PC-3 (cell line): ENCODE results near the gene PIAS2. TPM values are rescaled to one million over a fixed set of nuclear protein-coding genes. Genes with fewer than 3 reads are reported as not detected.

ENCODE experiments used
- ATAC-seq: fragments of 200-7000 bp; cut with Tn5 transposase; 2 replicates; pipeline ENCODE4 v1.9.1; 2020; ENCODE audit warnings: mild to moderate bottlenecking, moderate library complexity
- BruUV-seq: library from RNA; stranded (reverse); fragments of 400-500 nt; replicated peaks from 2 replicates; lab custom pipeline; 2021; lab: Mats Ljungman, UMichigan
- CTCF ChIA-PET: fragments of 300-600 bp; sonication (Branson Sonifier 250); formaldehyde crosslinking; loops from one replicate; lab custom pipeline; 2022; ENCODE audit warnings: antibody characterized with exemption; lab: Charles Lee
- POLR2A ChIA-PET: fragments of 300-600 bp; sonication (Branson Sonifier 250); formaldehyde crosslinking; loops from one replicate; lab custom pipeline; 2022; ENCODE audit warnings: antibody characterized with exemption; ENCODE audit not compliant: unreplicated experiment; lab: Charles Lee
- DNase-seq: peaks from one replicate; pipeline ENCODE4 v3.0.0-alpha.2; 2015
- H2AFZ ChIP-seq: fragments of 300-600 bp; sonication (generic); 2 replicates; pipeline ENCODE4 v1.6.0; 2016; ENCODE audit warnings: antibody characterized with exemption, low read length
- H3F3A ChIP-seq: fragments of 300-600 bp; sonication (generic); one replicate; pipeline ENCODE4 v1.6.0; 2017; ENCODE audit warnings: antibody characterized with exemption, low read length, control low read depth, mild to moderate bottlenecking; ENCODE audit not compliant: unreplicated experiment
- H3K27ac ChIP-seq: fragments of 300-600 bp; sonication (generic); 2 replicates; pipeline ENCODE4 v1.5.1; 2016; ENCODE audit warnings: mild to moderate bottlenecking, low read length
- H3K27me3 ChIP-seq: fragments of 300-600 bp; sonication (generic); 2 replicates; pipeline ENCODE4 v1.6.1; 2016; ENCODE audit warnings: low read length, mixed read lengths
- H3K36me3 ChIP-seq: fragments of 300-600 bp; sonication (generic); 2 replicates; pipeline ENCODE4 v1.6.1; 2016; ENCODE audit warnings: low read depth, mixed run types, low read length, mixed read lengths
- H3K4me1 ChIP-seq: fragments of 300-600 bp; sonication (generic); 2 replicates; pipeline ENCODE4 v1.5.1; 2016; ENCODE audit warnings: low read length; ENCODE audit not compliant: insufficient read depth
- H3K4me2 ChIP-seq: fragments of 300-600 bp; sonication (generic); 2 replicates; pipeline ENCODE4 v1.6.0; 2016; ENCODE audit warnings: low read length
- H3K4me3 ChIP-seq: fragments of 300-600 bp; sonication (generic); 2 replicates; pipeline ENCODE4 v1.5.1; 2016; ENCODE audit warnings: mild to moderate bottlenecking, low read length, mixed read lengths
- H3K79me2 ChIP-seq: fragments of 300-600 bp; sonication (generic); 2 replicates; pipeline ENCODE4 v1.6.1; 2017; ENCODE audit warnings: low read length, mixed read lengths
- H3K9ac ChIP-seq: fragments of 300-600 bp; sonication (generic); 2 replicates; pipeline ENCODE4 v1.6.0; 2016; ENCODE audit warnings: mild to moderate bottlenecking, low read length
- H3K9me2 ChIP-seq: fragments of 300-600 bp; sonication (generic); replicated peaks from 2 replicates; pipeline ENCODE4 v1.6.1; 2016; ENCODE audit warnings: mixed run types, low read length, mixed read lengths
- H3K9me3 ChIP-seq: fragments of 300-600 bp; sonication (generic); 2 replicates; pipeline ENCODE4 v1.6.1; 2016; ENCODE audit warnings: low read length, mixed read lengths
- H4K20me1 ChIP-seq: fragments of 300-600 bp; sonication (generic); 2 replicates; pipeline ENCODE4 v1.6.1; 2016; ENCODE audit warnings: low read length, mixed read lengths
- CTCF ChIP-seq: fragments of 300-600 bp; sonication (generic); conservative IDR thresholded peaks from 2 replicates; pipeline ENCODE4 v1.5.1; 2017; ENCODE audit warnings: antibody characterized with exemption, low read depth, mild to moderate bottlenecking, low read length
- EZH2 ChIP-seq: fragments of 300-600 bp; sonication (generic); IDR thresholded peaks from one replicate; pipeline ENCODE4 v1.6.1; 2017; ENCODE audit warnings: antibody characterized with exemption, mild to moderate bottlenecking, low read length; ENCODE audit not compliant: unreplicated experiment
- EZH2phosphoT487 ChIP-seq: fragments of 300-600 bp; sonication (generic); IDR thresholded peaks from 2 replicates; pipeline ENCODE4 v1.6.1; 2018; ENCODE audit warnings: mild to moderate bottlenecking, antibody characterized with exemption, low read length, borderline replicate concordance
- intact Hi-C: fragments of 100-400 bp; cut with micrococcal nuclease; formaldehyde crosslinking; loops from 2 replicates; pipeline ENCODE4 v1.9.0; 2023
- total RNA-seq: library from RNA; depleted of rRNA; stranded (reverse); fragments of >200 nt; gene quantifications from 2 replicates; pipeline ENCODE4 v1.2.3, GENCODE V29; 2014

Gene PIAS2
- total RNA-seq, 1 experiment from 2014 or later: 13.5 TPM

- Histone ChIP-seq H4K20me1 (no peaks in the 10 kb centered on the region), H2AFZ (no peak overlapping the region), H3F3A (no peaks in the 10 kb centered on the region), H3K36me3 (no peaks in the 10 kb centered on the region), H3K9me3 (no peaks in the 10 kb centered on the region), H3K4me1 (no peaks in the 10 kb centered on the region), H3K9ac (no peak overlapping the region), H3K4me3 (no peak overlapping the region), H3K4me2 (no peak overlapping the region), H3K27ac (no peak overlapping the region), H3K27me3 (no peaks in the 10 kb centered on the region), H3K9me2 (no peaks in the 10 kb centered on the region), H3K79me2 (no peaks in the 10 kb centered on the region)
- BruUV-seq: no TSS peak
- intact Hi-C loops: no loop called here
- ATAC-seq (no peak), DNase-seq (no peak)
- CTCF ChIA-PET: no interaction called here
- no peak for TF ChIP-seq EZH2phosphoT487
- TF ChIP-seq EZH2: no peak
- TF ChIP-seq CTCF: no peak
- POLR2A ChIA-PET: interaction anchor here (0.6 kb wide), 1 partner anchor 41 kb away, joined by 3 read pairs; the partner anchor contains the start of genes KATNAL2 and PIAS2
These were observed 40.9 kb upstream of the PIAS2 start for GRCh38 chr18:46958209-46958608.

DNA sequence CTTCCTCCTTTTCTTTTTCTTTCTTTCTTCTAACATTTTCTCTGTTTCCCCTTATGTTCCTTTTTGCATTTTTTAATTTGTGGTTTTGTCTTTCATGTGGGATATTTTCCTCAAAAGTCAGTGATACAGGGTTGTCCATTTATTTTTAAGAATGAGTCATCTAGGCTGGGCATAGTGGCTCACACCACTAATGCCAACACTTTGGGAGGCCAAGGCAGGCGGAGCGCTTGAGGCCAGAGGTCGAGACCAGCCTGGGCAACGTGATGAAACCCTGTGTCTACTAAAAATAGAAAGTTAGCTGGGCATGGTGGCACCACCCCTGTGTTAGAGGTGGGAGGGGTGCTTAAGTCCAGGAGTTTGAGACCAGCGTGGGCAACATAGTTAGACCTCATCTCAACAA, 35.9 kb upstream of the PIAS2 start:
- no peak for ATAC-seq
- no TSS peak for BruUV-seq

More for the DNA sequence above, 35.9 kb upstream of the PIAS2 start:
- no peaks in the 10 kb centered on the region for H3K79me2 ChIP-seq
- no peaks in the 10 kb centered on the region for H3K4me1 ChIP-seq
- intact Hi-C loops: no loop called here
- no peak for TF ChIP-seq EZH2
- no peak for TF ChIP-seq EZH2phosphoT487
- no peak for TF ChIP-seq CTCF
- no peaks in the 10 kb centered on the region for H3K36me3 ChIP-seq
- POLR2A ChIA-PET: no interaction called here
- no peaks in the 10 kb centered on the region for H3K9me2 ChIP-seq
- no peak for DNase-seq
- H3K9me3 ChIP-seq: no peaks in the 10 kb centered on the region
- no peak overlapping the region for H3K27ac ChIP-seq
- no peaks in the 10 kb centered on the region for H4K20me1 ChIP-seq
- no peak overlapping the region for H3K9ac ChIP-seq
- H3K27me3 ChIP-seq: no peaks in the 10 kb centered on the region
- H3F3A ChIP-seq: no peaks in the 10 kb centered on the region
- no peak overlapping the region for H3K4me2 ChIP-seq
- no peak overlapping the region for H2AFZ ChIP-seq
- CTCF ChIA-PET: no interaction called here
- no peak overlapping the region for H3K4me3 ChIP-seq
